GM18505 (cell line): ENCODE data around the gene PSMD5.
"Not testable (repeated sequence)": the region's sequence is repeated elsewhere in the genome, so short reads cannot be mapped to it uniquely, and the experiment has no call there.

Source experiments
- ATAC-seq: cut with Tn5 transposase; IDR thresholded peaks from one replicate; pipeline ENCODE4 v1.9.1; 2021; ENCODE audit not compliant: unreplicated experiment
- POLR2A ChIP-seq: IDR thresholded peaks from 4 replicates; pipeline ENCODE4 v1.6.1; 2011; ENCODE audit warnings: borderline replicate concordance; ENCODE audit not compliant: insufficient read depth, insufficient read length; ENCODE audit errors: extremely low read depth

The PSMD5 gene

DNA sequence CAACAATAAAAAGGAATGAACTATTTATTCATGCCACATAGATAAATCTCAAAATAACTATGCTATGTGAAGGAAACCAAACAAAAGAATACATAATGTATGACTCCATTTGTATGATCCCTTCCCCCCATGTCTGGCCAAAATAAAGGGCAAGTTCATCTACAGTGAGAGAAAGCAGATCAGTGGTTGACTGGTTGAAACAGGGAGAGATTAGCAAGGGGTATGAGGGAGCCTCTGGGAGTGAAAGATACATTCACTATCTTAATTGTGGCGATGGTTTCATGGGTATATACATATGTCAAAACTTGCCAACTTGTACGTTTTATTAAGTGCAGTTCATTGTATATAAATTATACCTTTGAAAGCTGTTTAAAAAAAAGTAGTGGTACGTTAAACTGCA lies 4.8 kb downstream of the PSMD5 start:
- ATAC-seq, result no peak
- no peak for TF ChIP-seq POLR2A

DNA sequence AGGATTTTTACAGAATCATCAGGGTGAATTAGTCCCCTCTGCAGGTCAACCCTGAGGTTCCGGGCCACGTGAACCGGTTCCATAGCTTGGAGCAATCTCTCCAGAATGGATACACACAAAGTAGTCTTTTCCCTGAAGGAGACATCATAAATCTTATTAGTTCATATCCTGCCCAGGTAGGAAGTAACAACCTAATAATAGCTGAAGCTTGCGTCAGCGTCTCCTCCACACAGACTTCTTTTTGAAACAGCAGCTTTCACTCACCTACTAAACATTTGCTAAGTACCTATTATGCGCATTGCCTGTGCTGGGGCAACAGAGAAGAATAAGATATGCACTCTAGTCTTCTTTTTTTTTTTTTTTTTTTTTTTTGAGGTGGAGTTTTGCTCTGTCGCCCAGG lies 9.4 kb downstream of the PSMD5 start:
- TF ChIP-seq POLR2A, result no peak
- ATAC-seq, result no peak

DNA sequence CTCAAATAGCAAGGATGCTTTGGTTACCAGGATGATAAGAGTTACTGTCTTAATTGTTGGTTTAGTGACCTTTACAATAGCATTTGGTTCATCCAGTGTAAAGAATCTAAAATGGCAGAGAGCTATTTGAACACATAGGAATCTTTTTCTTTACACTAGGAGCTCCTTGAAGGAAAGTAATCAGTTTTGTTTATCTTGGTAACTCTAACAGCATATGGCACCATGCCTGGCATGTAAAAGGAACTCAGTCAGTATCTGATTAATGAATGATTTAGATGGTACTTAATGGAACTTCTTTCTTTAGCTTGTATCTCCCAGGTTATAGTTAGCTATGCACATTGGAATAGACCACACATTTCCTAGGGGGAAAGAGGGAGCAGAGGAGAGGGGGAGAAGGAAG lies 9.9 kb downstream of the PSMD5 start:
- ATAC-seq, result no peak

DNA sequence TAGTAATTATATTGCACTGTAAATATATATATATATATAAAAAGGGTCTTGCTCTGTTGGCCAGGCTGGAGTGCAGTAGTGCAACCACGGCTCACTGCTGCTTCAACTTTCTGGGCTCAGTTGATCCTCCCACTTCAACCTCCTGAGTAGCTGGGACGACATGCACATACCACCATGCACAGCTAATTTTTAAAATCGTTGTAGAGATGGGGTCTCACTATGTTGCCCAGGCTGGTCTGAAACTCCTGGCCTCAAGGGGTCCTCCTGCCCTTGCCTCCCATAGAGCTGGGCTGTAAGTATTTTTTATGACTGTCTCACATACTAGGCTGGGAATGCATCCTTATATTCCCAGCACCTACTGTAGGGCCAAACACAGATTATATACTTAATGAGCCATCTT lies 11.9 kb downstream of the PSMD5 start:
- ATAC-seq, result no peak
- no peak for TF ChIP-seq POLR2A

More for the DNA sequence above, 9.9 kb downstream of the PSMD5 start:
- TF ChIP-seq POLR2A, result no peak

DNA sequence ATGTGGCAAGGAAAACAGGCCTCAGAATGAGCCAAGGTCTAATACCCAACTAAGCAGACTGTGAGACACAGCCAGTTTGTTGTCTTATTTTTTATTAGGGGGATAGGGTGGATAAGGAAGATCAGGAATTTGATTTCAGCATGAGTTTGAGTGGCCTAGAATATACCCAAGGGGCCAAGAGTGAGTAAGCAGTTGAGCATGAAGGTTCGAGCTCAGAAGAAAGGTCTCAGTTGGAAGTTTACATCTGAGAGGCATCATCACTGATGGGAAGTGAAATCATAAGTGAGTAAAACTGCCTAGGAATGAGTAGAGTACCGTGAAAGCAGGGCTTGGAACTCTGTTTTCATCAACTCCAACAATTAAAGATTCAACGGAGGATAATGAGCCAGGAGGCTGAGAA lies 12.6 kb downstream of the PSMD5 start:
- no peak for ATAC-seq
- no peak for TF ChIP-seq POLR2A

DNA sequence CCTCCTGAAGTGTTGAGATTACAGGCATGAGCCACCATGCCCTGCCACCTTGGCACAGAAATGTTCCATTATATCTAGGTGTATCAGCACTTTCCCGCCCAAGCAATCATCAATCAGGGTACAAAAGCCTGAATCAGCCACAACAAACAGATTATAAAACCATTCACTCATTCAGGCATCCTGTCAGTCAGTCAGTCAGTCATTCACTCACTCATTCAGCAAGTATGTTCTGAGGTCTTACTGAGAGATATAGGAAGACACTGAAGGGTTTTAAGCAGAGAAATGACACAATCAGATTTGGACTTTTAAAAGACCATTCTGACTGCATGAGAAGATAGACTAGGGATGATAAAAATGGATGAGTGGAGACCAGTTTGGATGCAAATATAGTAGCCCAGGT lies 13.1 kb downstream of the PSMD5 start:
- no peak for TF ChIP-seq POLR2A
- ATAC-seq, result no peak

DNA sequence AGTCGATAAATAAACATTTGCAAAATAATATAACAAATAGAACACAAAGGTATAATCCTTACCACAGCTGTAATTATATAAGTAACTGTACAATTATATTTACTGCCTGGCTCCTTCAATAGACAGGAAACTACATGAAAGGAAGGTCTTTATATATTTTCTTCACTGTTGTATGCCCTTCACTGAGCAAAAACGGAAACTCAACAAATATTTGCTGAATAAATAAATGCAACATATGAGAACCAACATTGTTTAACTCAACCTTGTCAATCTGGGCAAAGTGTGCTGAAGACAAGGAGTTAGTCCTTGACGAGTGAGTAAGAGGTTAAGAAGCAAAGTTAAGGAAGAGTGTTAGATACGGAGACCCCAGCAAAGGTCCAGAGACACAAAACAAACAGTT lies 22.6 kb downstream of the PSMD5 start:
- TF ChIP-seq POLR2A, result no peak
- ATAC-seq, result no peak

DNA sequence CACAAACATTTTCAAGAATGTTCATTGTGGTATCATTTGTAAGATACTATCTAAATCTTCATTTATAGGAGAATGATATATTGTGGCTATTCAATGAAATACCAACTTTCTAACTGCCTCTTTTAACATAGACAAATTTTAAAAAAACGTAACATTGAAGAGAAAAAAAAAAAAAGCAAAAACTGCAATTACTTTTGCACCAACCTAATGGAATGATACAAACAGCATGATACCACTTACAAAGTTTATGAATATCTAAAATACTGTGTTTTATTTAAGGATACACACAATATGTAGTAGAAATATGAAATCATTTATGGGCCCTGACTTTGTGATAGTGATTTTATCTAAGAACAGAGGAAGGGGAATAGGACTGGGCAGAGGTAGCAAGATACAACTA lies 24.1 kb downstream of the PSMD5 start:
- ATAC-seq, result no peak
- no peak for TF ChIP-seq POLR2A

DNA sequence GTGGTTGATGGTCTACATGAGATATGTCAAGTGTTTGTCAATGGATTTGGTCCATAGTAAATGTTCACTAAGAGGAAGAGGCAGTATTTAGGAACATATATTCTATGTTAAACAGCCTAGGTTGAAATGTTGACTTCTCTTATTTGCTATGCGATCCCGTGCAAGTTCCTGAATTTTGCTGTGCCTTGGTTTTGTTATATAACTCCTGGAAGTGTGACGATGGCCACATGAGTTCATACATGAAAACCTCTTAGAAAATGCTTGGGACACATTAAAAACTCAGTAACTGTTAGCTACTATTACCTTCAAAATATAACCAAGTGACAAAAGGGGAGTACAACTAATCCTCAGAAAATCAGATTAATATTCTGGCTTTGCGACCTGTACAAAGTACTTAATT lies 27.6 kb downstream of the PSMD5 start:
- ATAC-seq, result no peak
- no peak for TF ChIP-seq POLR2A

DNA sequence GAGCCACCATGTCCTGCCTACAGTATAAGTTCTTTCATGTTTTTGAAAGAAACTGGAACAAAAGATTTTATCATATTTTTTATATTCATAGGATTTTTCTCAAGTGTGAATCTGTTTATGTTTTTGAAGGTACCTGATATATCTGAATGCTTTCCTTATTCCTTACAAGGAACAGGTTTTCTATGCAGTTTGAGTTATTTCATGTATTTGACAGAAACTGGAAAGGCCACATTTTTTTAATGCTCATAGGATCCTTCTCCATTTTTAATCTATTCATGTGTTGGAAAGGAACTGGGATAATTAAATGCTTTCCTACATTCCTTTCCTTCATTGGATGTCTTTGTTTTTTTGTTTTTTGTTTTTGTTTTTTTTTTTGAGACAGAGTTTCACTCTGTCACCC lies 33.8 kb downstream of the PSMD5 start:
- ATAC-seq, result no peak

DNA sequence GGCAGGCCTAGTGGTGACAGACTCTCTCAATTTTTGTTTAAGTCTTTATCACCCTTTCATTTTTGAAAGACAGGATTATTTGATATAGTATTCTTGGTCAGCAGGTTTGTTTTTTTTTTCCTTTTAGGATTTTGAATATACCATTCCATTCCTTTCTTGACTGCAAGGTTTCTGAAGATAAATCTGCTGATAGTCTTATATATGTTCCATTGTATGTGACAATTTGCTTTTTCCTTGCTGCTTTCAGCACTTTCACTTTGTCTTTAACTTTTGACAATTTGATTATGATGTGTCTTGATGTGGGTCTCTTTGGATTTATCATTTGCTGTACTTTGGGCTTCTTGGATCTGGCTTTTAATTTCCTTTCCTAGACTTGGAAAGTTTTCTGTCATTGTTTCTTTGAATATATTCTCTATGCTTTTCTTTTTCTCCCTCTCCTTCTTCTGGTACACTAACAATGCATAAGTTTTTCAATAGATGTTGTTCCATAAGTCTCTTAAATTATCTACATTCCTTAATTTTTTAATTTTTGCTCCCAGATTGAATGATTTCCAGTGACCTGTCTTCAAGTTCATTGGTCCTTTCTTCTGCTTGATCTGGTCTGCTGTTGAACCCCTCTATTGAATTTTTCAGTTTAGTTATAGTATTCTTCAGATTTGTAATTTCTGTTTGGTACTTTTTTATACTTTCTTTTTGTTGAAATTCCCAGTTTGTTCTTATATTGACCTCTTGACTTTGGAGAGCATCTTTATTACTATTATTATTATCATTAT lies 34.9 kb downstream of the PSMD5 start:
- ATAC-seq, result no peak
- TF ChIP-seq POLR2A, result no peak

More for the DNA sequence above, 33.8 kb downstream of the PSMD5 start:
- TF ChIP-seq POLR2A, result no peak

DNA sequence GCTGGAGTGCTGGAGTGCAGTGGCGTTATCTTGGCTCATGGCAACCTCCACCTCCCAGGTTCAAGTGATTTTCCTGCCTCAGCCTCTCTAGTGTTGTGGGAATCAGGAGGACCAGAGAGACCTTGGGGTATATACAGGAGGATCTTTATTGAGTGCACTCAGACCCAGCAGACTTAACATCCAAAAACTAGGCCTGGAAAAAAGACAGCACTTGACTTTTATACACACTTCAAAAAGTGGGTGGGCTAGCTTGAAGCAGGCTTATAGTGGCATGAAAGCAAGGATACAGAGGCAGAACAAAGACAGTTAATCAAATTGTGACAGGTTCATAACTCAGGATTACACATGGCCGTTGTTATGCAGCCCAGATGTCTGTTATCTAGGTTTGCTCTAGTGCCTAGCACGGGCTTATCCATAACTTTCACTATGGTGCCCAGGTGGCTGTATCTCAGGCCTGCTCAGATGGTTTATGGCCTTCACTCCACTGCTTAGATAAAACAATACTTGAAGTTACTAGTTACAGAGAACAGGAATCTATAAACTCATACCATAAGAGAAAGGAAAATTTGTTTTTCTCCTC lies 37.8 kb downstream of the PSMD5 start:
- ATAC-seq, result not testable (repeated sequence)

DNA sequence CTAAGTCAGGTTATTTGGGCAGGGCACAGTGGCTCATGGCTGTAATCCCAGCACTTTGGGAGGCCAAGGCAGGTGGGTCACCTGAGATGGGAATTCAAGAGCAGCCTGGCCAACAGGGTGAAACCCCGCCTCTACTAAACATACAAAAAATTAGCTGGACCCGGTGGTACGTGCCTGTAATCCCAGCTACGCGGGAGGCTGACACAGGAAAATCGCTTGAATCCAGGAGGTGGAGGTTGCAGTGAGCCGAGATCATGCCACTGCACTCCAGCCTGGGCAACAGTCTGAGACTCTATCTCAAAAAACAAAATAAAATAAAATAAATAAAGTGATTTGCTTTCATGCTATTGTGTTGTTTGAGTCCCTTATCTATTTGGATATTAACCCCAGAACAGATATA lies 41.3 kb downstream of the PSMD5 start:
- TF ChIP-seq POLR2A, result no peak
- no peak for ATAC-seq

DNA sequence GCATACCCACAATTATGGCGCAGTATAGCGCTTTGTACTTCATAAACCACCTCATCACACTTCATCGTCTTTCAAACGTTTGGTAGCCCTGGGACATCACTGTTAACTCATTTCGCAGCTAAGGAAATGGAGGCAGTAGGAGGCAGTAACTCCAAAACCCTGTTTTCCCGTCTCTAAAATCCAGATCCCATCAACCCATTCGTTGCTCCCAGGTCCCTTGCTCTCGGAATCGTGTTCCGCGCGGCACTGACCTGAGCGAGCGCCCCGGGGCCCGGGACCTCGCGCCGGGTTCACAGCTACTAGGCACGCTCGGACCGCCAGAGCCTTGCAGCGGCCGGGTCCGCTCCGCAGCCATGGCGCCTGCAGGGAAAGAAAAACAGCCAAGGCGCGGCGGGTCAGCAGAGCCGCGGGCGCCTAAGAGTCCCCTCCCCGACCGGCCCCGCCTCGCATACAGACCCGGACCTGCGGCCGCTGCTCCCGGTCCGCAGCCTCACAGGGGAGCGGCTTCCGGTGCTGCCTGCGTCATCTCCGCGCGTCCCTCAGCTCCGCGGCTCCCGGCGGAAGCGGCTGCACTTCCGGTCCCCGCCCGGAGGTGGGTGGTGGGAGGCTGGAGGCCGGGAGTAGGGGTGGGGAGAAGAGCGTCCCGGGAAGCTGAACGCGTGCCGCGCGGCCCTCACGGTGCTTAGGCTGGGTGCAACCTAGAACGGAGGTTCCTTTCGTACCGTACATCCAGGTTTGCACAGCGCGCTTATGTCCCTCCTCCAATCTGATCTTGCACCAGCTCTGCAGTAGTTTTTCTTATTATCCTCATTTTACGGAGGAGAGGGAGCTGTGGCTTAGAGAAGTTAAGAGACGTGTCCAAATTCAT lies 49.6 kb downstream of the PSMD5 start, which contains the start of gene FBXW2:
TSS of gene FBXW2 (minus strand) at position 519 of the 868 bp plus-strand sequence. CDS start 5,158 bp downstream, outside the sequence.
- peak; percentile 97 for TF ChIP-seq POLR2A
- ATAC-seq, result peak; percentile 94
